IPS-15b (cell line): Measurements from ENCODE around the gene REC114.
"Not testable (repeated sequence)": the region's sequence is repeated elsewhere in the genome, so short reads cannot be mapped to it uniquely, and the experiment has no call there.

ENCODE experiments used
- H3K27me3 ChIP-seq: one replicate; pipeline ENCODE4 v1.6.1; 2013; ENCODE audit warnings: low read length; ENCODE audit not compliant: control insufficient read depth, insufficient read depth
- H3K36me3 ChIP-seq: one replicate; pipeline ENCODE4 v1.6.1; 2013; ENCODE audit warnings: low read length; ENCODE audit not compliant: control insufficient read depth, insufficient read depth
- H3K4me1 ChIP-seq: one replicate; pipeline ENCODE4 v1.6.1; 2013; ENCODE audit warnings: mild to moderate bottlenecking, low read length; ENCODE audit not compliant: control insufficient read depth, insufficient read depth
- H3K4me3 ChIP-seq: one replicate; pipeline ENCODE4 v1.5.1; 2013; ENCODE audit warnings: low read depth, low read length
- H3K9ac ChIP-seq: one replicate; pipeline ENCODE4 v1.6.1; 2013; ENCODE audit warnings: low read depth, mild to moderate bottlenecking, low read length
- H3K9me3 ChIP-seq: one replicate; pipeline ENCODE4 v1.6.1; 2013; ENCODE audit warnings: mild to moderate bottlenecking, low read length; ENCODE audit not compliant: control insufficient read depth, insufficient read depth

The REC114 gene

GRCh38 chr15:73568564-73569280 lies 125.8 kb downstream of the REC114 start:
- Histone ChIP-seq H3K4me3 (no peak overlapping the region), H3K36me3 (peaks cover 13% of the 10 kb centered on the region), H3K9ac (no peak overlapping the region), H3K4me1 (no peaks in the 10 kb centered on the region), H3K9me3 (no peaks in the 10 kb centered on the region), H3K27me3 (no peaks in the 10 kb centered on the region)

- no peaks in the 10 kb centered on the region for H3K9me3 ChIP-seq
- H3K4me3 ChIP-seq, result no peak overlapping the region
- H3K27me3 ChIP-seq, result no peaks in the 10 kb centered on the region
- no peak overlapping the region for H3K9ac ChIP-seq
- H3K4me1 ChIP-seq, result no peaks in the 10 kb centered on the region
- H3K36me3 ChIP-seq, result peaks cover 14% of the 10 kb centered on the region
These were observed 126.4 kb downstream of the REC114 start for GRCh38 chr15:73569361-73569760.

GRCh38 chr15:73570355-73571032 lies 127.5 kb downstream of the REC114 start:
- Histone ChIP-seq H3K36me3 (peaks cover 14% of the 10 kb centered on the region), H3K27me3 (no peaks in the 10 kb centered on the region), H3K4me1 (no peaks in the 10 kb centered on the region), H3K9ac (no peak overlapping the region), H3K9me3 (no peaks in the 10 kb centered on the region), H3K4me3 (no peak overlapping the region)

GRCh38 chr15:73571346-73571745 lies 128.4 kb downstream of the REC114 start:
- Histone ChIP-seq H3K27me3 (no peaks in the 10 kb centered on the region), H3K9ac (no peak overlapping the region), H3K36me3 (peaks cover 14% of the 10 kb centered on the region), H3K4me3 (no peak overlapping the region), H3K4me1 (no peaks in the 10 kb centered on the region), H3K9me3 (no peaks in the 10 kb centered on the region)

GRCh38 chr15:73572296-73572695 lies 129.3 kb downstream of the REC114 start:
- peaks cover 14% of the 10 kb centered on the region for H3K36me3 ChIP-seq
- no peak overlapping the region for H3K4me3 ChIP-seq
- H3K27me3 ChIP-seq, result no peaks in the 10 kb centered on the region
- no peaks in the 10 kb centered on the region for H3K9me3 ChIP-seq
- H3K9ac ChIP-seq, result no peak overlapping the region
- H3K4me1 ChIP-seq, result no peaks in the 10 kb centered on the region

- Histone ChIP-seq H3K9ac (no peak overlapping the region), H3K27me3 (no peaks in the 10 kb centered on the region), H3K4me3 (no peak overlapping the region), H3K4me1 (no peaks in the 10 kb centered on the region), H3K36me3 (peaks cover 14% of the 10 kb centered on the region), H3K9me3 (no peaks in the 10 kb centered on the region)
These were observed 130.1 kb downstream of the REC114 start for GRCh38 chr15:73573037-73573436.

- H3K4me1 ChIP-seq, result no peaks in the 10 kb centered on the region
- no peaks in the 10 kb centered on the region for H3K27me3 ChIP-seq
- H3K4me3 ChIP-seq, result no peak overlapping the region
- H3K9me3 ChIP-seq, result no peaks in the 10 kb centered on the region
- H3K9ac ChIP-seq, result no peak overlapping the region
- H3K36me3 ChIP-seq, result peaks cover 14% of the 10 kb centered on the region
These were observed 130.6 kb downstream of the REC114 start for GRCh38 chr15:73573572-73573971.

- Histone ChIP-seq H3K9ac (no peak overlapping the region), H3K9me3 (no peaks in the 10 kb centered on the region), H3K27me3 (no peaks in the 10 kb centered on the region), H3K4me1 (no peaks in the 10 kb centered on the region), H3K36me3 (peaks cover 8% of the 10 kb centered on the region), H3K4me3 (no peak overlapping the region)
These were observed 132.8 kb downstream of the REC114 start for GRCh38 chr15:73575636-73576247.

GRCh38 chr15:73577593-73577992 lies 134.6 kb downstream of the REC114 start:
- H3K27me3 ChIP-seq, H3K9me3 ChIP-seq, H3K9ac ChIP-seq, H3K4me1 ChIP-seq, H3K4me3 ChIP-seq: not testable (repeated sequence)
- H3K36me3 ChIP-seq, result peaks cover 12% of the 10 kb centered on the region

- peaks cover 13% of the 10 kb centered on the region for H3K36me3 ChIP-seq
- H3K27me3 ChIP-seq, result no peaks in the 10 kb centered on the region
- no peaks in the 10 kb centered on the region for H3K4me1 ChIP-seq
- H3K9ac ChIP-seq, result no peak overlapping the region
- no peak overlapping the region for H3K4me3 ChIP-seq
- no peaks in the 10 kb centered on the region for H3K9me3 ChIP-seq
These were observed 135.1 kb downstream of the REC114 start for GRCh38 chr15:73578026-73578425.

GRCh38 chr15:73582851-73583379 lies 140.0 kb downstream of the REC114 start:
- Histone ChIP-seq H3K4me1 (no peaks in the 10 kb centered on the region), H3K36me3 (peaks cover 13% of the 10 kb centered on the region), H3K4me3 (no peak overlapping the region), H3K27me3 (no peaks in the 10 kb centered on the region), H3K9ac (no peak overlapping the region), H3K9me3 (no peaks in the 10 kb centered on the region)

- Histone ChIP-seq H3K4me3 (no peak overlapping the region), H3K27me3 (no peaks in the 10 kb centered on the region), H3K9ac (no peak overlapping the region), H3K9me3 (no peaks in the 10 kb centered on the region), H3K36me3 (peaks cover 13% of the 10 kb centered on the region), H3K4me1 (no peaks in the 10 kb centered on the region)
These were observed 140.6 kb downstream of the REC114 start for GRCh38 chr15:73583544-73583943.
